IPS-11a (cell line): ENCODE results near the gene CFDP1.

Experiments used
- H3K4me3 ChIP-seq: one replicate; pipeline ENCODE4 v1.5.1; 2013; ENCODE audit warnings: low read depth, low read length, control low read depth

CFDP1 gene

GRCh38 chr16:75256696-75257343 lies 176.5 kb downstream of the CFDP1 start:
- no peak overlapping the region for H3K4me3 ChIP-seq

GRCh38 chr16:75256059-75256571 lies 177.2 kb downstream of the CFDP1 start:
- H3K4me3 ChIP-seq, result no peak overlapping the region

DNA sequence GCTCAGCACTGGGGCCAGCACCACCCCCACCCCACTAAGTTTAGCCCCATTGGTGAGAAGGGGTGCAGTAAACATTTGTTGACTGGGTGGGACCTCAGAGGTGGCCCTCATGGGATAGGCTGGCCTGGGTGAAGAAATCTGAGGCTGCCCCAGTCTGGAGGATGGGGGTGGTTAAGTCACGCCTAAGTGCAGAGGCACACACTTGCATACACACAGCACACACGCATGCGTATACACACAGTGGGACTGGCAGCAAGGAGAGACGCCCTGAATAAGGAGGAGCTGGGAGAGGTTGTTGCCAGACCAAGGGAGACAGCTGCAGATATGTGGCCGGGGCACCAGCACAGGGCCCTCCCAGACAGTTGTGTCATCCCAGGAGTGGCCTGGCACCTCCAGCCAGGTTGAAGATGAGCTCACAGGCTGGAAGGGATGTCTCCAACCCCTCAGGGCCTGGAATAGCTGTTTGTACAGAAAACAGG lies 178.9 kb downstream of the CFDP1 start:
- H3K4me3 ChIP-seq, result no peak overlapping the region

DNA sequence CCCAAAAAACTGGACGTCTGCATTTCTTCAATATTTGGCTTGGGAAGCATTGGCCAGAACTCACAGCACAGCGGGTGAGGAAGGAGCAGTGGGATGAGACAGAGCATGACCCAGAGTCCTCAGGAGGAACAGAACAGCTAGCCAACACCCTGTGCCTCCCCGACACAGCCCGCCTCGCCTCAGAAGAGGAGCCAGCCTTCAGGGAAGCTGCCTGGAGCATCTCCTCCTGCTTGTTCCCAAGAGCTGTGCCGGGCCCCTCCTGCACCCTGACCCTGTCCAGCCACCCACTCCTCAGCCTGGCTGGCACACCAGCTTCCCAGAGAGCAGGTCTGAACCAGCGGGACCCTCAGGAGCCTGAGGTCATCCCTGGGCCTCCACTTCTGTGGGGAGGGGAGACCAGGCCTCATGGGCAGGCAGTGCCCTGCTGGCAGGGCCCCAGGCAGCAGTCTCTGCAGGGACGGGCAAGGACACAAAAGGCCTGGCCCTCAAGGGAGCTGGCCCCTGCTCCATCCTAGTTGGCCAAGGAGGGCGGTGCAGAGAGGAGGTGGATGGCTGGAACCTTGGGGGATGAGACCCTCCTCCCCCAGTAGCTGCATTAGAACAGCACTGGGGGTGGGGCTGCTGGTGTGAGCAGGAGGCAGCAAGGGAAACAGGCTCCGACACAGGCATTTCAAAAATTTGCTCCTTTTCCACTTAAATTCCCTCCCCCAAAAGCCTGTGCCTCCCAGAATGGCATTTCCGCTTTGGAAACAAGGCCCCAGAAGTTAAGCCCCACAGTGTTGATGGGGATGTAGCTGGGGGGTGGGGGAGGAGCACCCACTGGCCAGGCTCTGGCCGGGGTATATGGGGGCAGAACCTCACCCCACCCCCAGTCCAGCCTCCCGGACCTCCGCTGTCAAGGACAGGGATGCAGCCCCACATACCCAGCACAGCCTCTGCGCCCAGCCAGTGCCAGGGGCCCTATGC lies 180.1 kb downstream of the CFDP1 start:
- H3K4me3 ChIP-seq, result no peak overlapping the region

DNA sequence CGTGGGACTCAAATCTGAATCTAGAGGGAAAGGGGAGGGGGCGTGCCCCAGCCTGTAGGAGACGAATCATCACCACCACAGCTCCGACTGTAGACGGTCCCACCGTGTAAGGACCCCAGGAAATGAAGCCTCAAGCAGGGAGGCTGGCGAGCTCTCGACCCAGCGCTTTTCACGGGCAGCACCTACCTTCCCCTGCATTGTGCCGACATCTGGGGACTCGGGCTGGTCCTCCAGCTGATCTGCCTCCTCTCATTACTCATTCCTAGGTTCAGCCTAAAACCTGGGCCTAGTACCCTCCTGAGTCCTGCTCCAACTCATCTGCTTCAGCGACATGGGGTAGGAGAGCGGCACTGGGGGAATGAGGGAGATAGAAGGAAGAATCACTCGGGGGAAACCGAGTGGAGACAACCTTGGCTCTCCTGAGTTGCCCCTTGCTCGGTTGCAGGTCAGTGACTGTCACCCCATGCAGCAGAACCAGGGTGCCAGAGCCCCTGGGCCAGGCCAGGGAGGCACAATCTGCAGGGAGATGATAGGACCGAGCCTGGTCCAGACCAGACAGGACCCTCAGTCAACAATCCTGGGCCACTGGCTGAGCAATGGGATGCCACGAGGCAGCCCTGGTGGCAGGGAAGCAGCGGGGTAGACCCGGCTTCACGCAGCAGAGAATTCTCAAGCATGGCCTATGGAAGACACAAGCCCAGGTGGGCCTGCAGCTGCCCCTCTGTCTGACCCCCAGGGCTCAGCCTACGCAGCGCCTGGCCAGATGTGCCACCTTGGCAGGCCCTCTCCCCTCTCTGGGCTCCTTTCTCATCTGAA lies 181.0 kb downstream of the CFDP1 start:
- H3K4me3 ChIP-seq, result no peak overlapping the region

- peak within 1 kb of the TSS; percentile 74 for H3K4me3 ChIP-seq
Observed at GRCh38 chr16:75251280-75252048, 181.8 kb downstream of the CFDP1 start, which contains the start of gene BCAR1. TSS of gene BCAR1 (minus strand) at chr16:75251624. CDS start at chr16:75251482, 142 bp downstream.

DNA sequence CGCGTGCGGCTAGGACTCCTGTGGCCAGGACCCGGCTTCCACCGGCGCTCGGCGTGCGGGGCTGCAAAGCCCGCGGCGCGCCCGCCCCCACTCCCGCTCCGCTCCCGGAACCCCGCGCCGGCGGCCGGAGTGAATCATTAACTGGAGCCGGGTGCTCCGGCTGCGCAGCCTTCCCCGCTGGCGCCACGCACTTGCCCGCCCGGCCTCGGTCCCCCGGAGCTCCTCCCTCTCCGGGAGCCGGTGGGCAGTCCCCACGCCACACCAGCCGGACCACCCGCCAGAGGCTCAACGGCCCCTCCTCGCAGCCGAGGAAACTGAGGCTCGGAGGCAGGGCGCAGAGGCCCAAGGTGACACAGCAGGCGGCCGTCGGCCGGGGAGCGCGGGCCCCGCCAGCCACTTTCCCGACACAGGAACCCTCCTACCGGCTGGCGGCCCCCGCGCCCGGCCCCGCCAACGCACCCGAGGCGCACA lies 182.5 kb downstream of the CFDP1 start:
- peak overlapping the region; percentile 74 for H3K4me3 ChIP-seq

DNA sequence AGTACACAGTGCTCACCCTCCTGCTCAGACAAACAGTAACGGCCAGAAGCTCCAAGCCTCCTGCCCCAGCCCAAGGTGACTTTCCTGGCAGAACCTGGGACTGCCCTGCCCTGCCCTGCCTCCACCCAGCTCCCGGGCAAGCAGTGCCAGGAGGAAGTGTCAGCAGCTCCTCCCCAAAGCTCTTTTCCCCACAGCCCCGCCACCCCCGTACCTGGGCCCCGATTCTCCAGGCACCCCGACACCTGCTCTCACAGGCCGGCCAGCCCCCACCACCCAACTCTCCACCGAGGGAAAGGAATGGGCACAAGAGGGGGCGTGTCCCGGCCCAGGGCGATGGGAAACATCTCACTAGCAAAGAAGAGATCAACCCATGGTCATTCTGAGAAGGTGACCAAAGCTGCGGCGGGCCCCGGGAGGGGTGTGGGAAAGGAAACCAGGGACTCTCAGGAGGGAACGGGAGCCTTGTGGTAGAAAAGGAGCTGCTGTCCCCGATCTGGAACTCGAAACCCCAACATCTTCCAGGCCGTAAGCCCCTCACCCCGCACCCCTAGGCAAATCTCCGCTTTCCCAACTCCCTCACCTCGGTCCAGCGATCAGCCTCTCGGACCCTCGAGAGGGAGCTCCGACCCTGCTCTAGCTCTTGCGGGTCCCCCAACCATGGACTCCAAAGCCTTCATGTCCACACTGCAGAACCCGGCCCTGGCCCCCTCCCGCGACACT lies 183.1 kb downstream of the CFDP1 start:
- peak overlapping the region; percentile 74 for H3K4me3 ChIP-seq

DNA sequence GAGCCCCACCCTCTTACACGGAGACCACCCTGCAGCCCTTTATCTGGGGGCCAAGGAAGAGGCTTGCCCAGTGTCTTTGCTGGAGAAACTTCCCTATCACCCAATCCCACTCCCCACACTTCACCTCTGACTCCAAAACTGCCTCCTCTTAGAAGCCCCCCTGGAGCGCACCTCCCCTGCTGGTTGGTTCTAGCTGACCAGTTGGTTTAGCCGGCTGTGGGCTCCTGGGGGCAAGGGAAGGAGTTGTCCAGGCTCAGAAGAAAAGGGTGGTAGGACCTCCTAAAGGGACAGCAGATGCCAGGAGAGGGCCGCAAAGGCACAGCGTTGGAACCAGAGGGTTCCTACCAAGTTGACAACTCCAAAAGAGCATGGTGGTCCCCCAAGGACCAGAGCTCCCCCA lies 183.9 kb downstream of the CFDP1 start:
- no peak overlapping the region for H3K4me3 ChIP-seq

- no peak overlapping the region for H3K4me3 ChIP-seq
Observed at GRCh38 chr16:75248536-75249380, 184.5 kb downstream of the CFDP1 start.

DNA sequence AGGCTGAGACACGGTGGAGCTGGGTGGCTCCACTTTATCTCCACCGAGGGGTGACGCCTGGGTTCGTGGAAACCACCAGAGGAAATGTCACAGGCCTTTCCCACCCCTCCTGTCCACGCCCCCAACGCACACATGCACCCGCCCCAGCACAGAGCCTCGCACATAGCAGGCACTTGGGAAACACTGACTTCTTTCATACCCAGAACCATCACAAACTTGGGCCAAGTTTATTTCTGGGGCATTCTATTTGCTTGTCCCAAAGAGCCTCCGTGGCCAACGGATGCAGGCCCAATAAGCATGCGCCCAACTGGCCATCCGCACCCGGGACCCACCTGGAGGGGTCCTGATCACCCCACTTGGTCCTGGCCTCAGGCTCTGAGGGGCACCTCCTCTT lies 185.2 kb downstream of the CFDP1 start:
- no peak overlapping the region for H3K4me3 ChIP-seq

- H3K4me3 ChIP-seq, result no peak overlapping the region
Observed at GRCh38 chr16:75247249-75247648, 186.1 kb downstream of the CFDP1 start.

DNA sequence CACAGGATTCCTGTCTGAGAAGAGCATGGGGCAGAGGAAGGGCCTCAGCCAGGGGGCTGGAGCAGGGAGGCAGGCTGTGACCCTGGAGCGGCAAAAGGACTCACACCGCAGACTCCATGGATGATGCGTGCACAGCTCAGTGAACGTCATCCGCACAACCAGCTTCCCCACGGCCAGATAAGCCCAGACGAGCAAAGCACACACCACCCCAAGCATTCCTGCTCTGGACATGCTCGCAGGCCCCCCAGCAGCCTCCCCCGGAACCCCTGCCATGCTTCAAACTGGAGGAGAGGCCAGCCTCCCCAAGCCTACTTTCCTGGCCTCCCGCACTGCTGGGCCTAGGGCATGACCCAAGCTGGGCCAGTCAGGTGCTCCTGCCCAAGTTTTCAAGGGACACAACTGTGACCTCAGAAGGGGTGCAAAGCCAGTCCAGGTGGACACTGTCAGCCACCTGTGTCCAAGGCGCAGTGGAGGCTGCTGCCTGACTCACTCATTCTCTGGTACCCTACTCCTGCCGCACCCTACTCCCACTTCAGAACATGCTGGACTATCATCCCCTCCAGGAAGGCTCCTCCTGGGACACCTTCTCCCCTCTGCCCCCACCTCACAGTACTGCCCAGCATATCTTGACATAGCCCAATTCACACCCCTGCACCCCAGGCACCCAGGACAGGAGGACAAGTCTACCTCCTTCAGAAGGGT lies 186.6 kb downstream of the CFDP1 start:
- H3K4me3 ChIP-seq, result no peak overlapping the region

GRCh38 chr16:75244844-75245758 lies 188.2 kb downstream of the CFDP1 start:
- no peak overlapping the region for H3K4me3 ChIP-seq

DNA sequence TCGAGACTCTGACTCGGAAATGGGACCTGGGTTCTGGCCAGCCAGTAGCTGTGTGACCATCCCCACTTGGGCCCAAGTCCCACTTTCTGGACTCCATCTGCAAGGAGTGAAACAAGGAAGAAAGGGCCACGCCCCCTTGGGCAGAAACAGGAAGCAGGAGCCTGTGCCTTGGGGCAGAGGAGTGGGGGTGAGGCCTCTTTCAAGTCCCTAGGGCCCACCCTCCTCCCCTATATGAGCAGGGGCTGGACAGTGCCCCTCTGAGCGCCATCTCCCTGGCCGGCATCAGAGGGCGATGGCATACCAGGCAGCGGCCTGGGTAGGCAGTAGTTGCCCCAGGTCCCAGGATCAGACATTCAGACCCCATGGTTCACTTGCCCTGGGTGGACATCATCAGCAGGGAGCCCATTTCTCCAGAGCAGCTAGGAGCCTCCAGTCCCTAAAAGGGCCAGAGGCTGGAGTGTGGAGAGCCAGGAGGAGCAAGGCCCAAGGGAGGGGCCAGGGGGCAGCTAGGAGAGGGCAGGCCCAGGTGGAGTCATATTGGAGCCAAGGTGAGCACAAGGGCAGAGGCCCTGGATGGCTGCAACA lies 189.0 kb downstream of the CFDP1 start:
- no peak overlapping the region for H3K4me3 ChIP-seq
